HepG2 (cell line): ENCODE results near the gene NRSN2. TPM values are rescaled to one million over a fixed set of nuclear protein-coding genes. Genes with fewer than 3 reads are reported as not detected.

ENCODE experiments used
- BHLHE40 ChIP-seq: IDR thresholded peaks from 2 replicates; pipeline ENCODE4 v1.6.1; 2011; ENCODE audit warnings: low read length, improper control_type of control experiment
- GATAD1 ChIP-seq: IDR thresholded peaks from 2 replicates; pipeline ENCODE4 v1.6.1; 2016; ENCODE audit warnings: missing genetic modification reagents, missing compliant biosample characterization
- JDP2 ChIP-seq: sonication (generic); formaldehyde crosslinking; IDR thresholded peaks from 2 replicates; pipeline ENCODE4 v1.8.1; 2022; ENCODE audit warnings: missing genetic modification reagents, borderline replicate concordance
- KDM3A ChIP-seq: IDR thresholded peaks from 2 replicates; pipeline ENCODE4 v1.6.1; 2018; ENCODE audit warnings: low read depth, missing compliant biosample characterization
- MTF2 ChIP-seq: sonication (generic); formaldehyde crosslinking; IDR thresholded peaks from 2 replicates; pipeline ENCODE4 v1.5.0; 2020; ENCODE audit warnings: missing genetic modification reagents, borderline replicate concordance
- NFYC ChIP-seq: IDR thresholded peaks from 2 replicates; pipeline ENCODE4 v1.6.1; 2016; ENCODE audit warnings: missing genetic modification reagents, missing compliant biosample characterization
- REPIN1 ChIP-seq: sonication (generic); formaldehyde crosslinking; IDR thresholded peaks from 2 replicates; pipeline ENCODE4 v1.8.0; 2022; ENCODE audit warnings: missing genetic modification reagents, low read depth, mild to moderate bottlenecking, borderline replicate concordance
- STAG1 ChIP-seq: sonication (generic); formaldehyde crosslinking; IDR thresholded peaks from 2 replicates; pipeline ENCODE4 v1.4.0; 2020; ENCODE audit warnings: missing genetic modification reagents
- TOPORS ChIP-seq: sonication (generic); formaldehyde crosslinking; IDR thresholded peaks from 2 replicates; pipeline ENCODE4 v1.8.0; 2023; ENCODE audit warnings: mild to moderate bottlenecking, missing genetic modification reagents
- ZKSCAN1 ChIP-seq: fragments of 150-350 bp; IDR thresholded peaks from 2 replicates; pipeline ENCODE4 v1.6.1; 2014; ENCODE audit warnings: low read length
- ZNF44 ChIP-seq: sonication (generic); formaldehyde crosslinking; IDR thresholded peaks from 2 replicates; pipeline ENCODE4 v1.5.1; 2020; ENCODE audit warnings: mild to moderate bottlenecking, missing genetic modification reagents
- polyA plus RNA-seq, 8 experiments: library from polyadenylated mRNA; depleted of rRNA in 3 of 8; stranded (reverse) in 7 of 8; unstranded in 1 of 8; fragments of >200 nt; fragmentation: Illumina TruSeq in 4 of 8; extraction: Trizol in 4 of 8; gene quantifications; 2 replicates each; pipeline versions ENCODE4 v1.2.1 to v1.2.3, GENCODE V29; 2011 to 2016; ENCODE audit warnings: low read depth in 4 of 8, missing spikeins in 1 of 8, mixed read lengths in 1 of 8; ENCODE audit not compliant: insufficient read depth in 1 of 8
- total RNA-seq, 5 experiments: library from RNA; depleted of rRNA; stranded (reverse); fragments of >200 nt; fragmentation: Illumina TruSeq; extraction: Trizol; gene quantifications; 2 replicates each; pipeline ENCODE4 v1.2.3, GENCODE V29; 2016; ENCODE audit warnings: low read depth in 1 of 5
- TF ChIP-seq, protein P1 (sequence below): sonication (generic); formaldehyde crosslinking; IDR thresholded peaks from 2 replicates; pipeline ENCODE4 v1.4.0; 2020; ENCODE audit warnings: missing genetic modification reagents
- TF ChIP-seq, protein P2 (sequence below): sonication (generic); formaldehyde crosslinking; conservative IDR thresholded peaks from 2 replicates; pipeline ENCODE4 v1.4.0; 2020; ENCODE audit warnings: mild to moderate bottlenecking, missing genetic modification reagents, moderate library complexity
- TF ChIP-seq, protein P3 (sequence below): sonication (generic); formaldehyde crosslinking; IDR thresholded peaks from 2 replicates; pipeline ENCODE4 v1.5.0; 2020; ENCODE audit warnings: missing genetic modification reagents
- TF ChIP-seq, protein P4 (sequence below): IDR thresholded peaks from 2 replicates; pipeline ENCODE4 v1.6.1; 2016; ENCODE audit warnings: low read depth, missing genetic modification reagents, missing compliant biosample characterization

Gene NRSN2
- total and polyA plus RNA-seq, 2 of the 13 experiments (the other 11 are each of a cell fraction or from before 2014, with no cell fraction given): 32.3 to 49.4 TPM

DNA sequence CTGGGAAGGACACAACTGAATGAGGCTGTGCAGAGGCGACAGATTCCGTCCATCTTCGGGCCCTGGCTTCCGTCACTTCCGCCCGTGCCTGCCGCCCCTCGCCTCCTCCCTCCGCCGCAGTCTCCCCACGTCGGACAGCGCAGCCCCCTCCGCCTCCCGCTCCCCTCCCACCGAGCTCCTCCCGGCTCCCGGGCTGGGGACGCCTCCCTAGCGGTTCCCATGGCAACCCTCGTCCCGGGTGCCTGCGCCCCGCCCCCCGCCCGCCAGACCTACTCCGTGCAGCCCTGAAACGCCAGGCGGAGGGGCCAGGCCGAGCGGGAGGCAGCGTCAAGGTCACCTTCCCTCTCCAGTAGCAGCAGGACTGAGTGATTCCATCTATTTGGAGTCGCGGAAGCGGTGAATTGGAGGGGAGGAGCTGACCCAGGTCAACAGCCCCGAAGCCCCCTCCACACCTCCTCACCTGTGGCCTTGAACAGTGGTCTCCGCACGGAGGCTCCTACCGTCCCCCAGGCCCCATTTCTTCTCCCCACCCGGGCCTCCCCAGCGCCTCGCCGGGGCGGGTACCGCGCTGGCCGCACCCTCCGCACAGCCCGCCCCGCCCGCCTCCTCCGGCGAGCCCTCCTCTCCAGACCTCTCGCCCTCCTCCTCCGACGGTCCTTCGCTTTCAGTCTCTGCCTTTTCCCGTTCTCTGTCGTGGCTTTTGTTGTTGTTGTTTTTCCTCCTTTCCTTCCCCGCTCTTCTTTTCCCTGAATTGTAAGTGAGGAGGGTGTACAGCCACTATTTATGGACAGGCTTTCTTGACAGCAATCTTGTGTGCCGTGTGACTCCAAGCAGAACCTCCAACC is 951 bp downstream of the NRSN2 start (continued):
- peak; percentile 97 for TF ChIP-seq ZKSCAN1
- peak; percentile 100 for TF ChIP-seq KDM3A
- peak; percentile 91; the same call in 1 of the 2 replicates for TF ChIP-seq MTF2
- TF ChIP-seq, protein P1, sequence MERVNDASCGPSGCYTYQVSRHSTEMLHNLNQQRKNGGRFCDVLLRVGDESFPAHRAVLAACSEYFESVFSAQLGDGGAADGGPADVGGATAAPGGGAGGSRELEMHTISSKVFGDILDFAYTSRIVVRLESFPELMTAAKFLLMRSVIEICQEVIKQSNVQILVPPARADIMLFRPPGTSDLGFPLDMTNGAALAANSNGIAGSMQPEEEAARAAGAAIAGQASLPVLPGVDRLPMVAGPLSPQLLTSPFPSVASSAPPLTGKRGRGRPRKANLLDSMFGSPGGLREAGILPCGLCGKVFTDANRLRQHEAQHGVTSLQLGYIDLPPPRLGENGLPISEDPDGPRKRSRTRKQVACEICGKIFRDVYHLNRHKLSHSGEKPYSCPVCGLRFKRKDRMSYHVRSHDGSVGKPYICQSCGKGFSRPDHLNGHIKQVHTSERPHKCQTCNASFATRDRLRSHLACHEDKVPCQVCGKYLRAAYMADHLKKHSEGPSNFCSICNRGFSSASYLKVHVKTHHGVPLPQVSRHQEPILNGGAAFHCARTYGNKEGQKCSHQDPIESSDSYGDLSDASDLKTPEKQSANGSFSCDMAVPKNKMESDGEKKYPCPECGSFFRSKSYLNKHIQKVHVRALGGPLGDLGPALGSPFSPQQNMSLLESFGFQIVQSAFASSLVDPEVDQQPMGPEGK (CRISPR knock-in tag): peak; percentile 99
- TF ChIP-seq, protein P2, sequence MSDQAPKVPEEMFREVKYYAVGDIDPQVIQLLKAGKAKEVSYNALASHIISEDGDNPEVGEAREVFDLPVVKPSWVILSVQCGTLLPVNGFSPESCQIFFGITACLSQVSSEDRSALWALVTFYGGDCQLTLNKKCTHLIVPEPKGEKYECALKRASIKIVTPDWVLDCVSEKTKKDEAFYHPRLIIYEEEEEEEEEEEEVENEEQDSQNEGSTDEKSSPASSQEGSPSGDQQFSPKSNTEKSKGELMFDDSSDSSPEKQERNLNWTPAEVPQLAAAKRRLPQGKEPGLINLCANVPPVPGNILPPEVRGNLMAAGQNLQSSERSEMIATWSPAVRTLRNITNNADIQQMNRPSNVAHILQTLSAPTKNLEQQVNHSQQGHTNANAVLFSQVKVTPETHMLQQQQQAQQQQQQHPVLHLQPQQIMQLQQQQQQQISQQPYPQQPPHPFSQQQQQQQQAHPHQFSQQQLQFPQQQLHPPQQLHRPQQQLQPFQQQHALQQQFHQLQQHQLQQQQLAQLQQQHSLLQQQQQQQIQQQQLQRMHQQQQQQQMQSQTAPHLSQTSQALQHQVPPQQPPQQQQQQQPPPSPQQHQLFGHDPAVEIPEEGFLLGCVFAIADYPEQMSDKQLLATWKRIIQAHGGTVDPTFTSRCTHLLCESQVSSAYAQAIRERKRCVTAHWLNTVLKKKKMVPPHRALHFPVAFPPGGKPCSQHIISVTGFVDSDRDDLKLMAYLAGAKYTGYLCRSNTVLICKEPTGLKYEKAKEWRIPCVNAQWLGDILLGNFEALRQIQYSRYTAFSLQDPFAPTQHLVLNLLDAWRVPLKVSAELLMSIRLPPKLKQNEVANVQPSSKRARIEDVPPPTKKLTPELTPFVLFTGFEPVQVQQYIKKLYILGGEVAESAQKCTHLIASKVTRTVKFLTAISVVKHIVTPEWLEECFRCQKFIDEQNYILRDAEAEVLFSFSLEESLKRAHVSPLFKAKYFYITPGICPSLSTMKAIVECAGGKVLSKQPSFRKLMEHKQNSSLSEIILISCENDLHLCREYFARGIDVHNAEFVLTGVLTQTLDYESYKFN (CRISPR knock-in tag): peak; percentile 99
- TF ChIP-seq STAG1 (CRISPR knock-in tag): peak; percentile 40
- TF ChIP-seq NFYC (CRISPR knock-in tag): peak; percentile 44; the same call in 1 of the 2 replicates
- TF ChIP-seq ZNF44 (CRISPR knock-in tag): peak; percentile 30
- peak; percentile 85 for TF ChIP-seq GATAD1 (CRISPR knock-in tag)
- TF ChIP-seq, protein P3, sequence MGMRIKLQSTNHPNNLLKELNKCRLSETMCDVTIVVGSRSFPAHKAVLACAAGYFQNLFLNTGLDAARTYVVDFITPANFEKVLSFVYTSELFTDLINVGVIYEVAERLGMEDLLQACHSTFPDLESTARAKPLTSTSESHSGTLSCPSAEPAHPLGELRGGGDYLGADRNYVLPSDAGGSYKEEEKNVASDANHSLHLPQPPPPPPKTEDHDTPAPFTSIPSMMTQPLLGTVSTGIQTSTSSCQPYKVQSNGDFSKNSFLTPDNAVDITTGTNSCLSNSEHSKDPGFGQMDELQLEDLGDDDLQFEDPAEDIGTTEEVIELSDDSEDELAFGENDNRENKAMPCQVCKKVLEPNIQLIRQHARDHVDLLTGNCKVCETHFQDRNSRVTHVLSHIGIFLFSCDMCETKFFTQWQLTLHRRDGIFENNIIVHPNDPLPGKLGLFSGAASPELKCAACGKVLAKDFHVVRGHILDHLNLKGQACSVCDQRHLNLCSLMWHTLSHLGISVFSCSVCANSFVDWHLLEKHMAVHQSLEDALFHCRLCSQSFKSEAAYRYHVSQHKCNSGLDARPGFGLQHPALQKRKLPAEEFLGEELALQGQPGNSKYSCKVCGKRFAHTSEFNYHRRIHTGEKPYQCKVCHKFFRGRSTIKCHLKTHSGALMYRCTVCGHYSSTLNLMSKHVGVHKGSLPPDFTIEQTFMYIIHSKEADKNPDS: peak; percentile 82
- TF ChIP-seq JDP2: no peak
- TF ChIP-seq, protein P4, sequence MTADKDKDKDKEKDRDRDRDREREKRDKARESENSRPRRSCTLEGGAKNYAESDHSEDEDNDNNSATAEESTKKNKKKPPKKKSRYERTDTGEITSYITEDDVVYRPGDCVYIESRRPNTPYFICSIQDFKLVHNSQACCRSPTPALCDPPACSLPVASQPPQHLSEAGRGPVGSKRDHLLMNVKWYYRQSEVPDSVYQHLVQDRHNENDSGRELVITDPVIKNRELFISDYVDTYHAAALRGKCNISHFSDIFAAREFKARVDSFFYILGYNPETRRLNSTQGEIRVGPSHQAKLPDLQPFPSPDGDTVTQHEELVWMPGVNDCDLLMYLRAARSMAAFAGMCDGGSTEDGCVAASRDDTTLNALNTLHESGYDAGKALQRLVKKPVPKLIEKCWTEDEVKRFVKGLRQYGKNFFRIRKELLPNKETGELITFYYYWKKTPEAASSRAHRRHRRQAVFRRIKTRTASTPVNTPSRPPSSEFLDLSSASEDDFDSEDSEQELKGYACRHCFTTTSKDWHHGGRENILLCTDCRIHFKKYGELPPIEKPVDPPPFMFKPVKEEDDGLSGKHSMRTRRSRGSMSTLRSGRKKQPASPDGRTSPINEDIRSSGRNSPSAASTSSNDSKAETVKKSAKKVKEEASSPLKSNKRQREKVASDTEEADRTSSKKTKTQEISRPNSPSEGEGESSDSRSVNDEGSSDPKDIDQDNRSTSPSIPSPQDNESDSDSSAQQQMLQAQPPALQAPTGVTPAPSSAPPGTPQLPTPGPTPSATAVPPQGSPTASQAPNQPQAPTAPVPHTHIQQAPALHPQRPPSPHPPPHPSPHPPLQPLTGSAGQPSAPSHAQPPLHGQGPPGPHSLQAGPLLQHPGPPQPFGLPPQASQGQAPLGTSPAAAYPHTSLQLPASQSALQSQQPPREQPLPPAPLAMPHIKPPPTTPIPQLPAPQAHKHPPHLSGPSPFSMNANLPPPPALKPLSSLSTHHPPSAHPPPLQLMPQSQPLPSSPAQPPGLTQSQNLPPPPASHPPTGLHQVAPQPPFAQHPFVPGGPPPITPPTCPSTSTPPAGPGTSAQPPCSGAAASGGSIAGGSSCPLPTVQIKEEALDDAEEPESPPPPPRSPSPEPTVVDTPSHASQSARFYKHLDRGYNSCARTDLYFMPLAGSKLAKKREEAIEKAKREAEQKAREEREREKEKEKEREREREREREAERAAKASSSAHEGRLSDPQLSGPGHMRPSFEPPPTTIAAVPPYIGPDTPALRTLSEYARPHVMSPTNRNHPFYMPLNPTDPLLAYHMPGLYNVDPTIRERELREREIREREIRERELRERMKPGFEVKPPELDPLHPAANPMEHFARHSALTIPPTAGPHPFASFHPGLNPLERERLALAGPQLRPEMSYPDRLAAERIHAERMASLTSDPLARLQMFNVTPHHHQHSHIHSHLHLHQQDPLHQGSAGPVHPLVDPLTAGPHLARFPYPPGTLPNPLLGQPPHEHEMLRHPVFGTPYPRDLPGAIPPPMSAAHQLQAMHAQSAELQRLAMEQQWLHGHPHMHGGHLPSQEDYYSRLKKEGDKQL (CRISPR knock-in tag): peak; percentile 79
- peak; percentile 96 for TF ChIP-seq BHLHE40
- TF ChIP-seq TOPORS (CRISPR knock-in tag): peak; percentile 98
- TF ChIP-seq REPIN1: peak; percentile 99
